GM06990 (cell line): ENCODE data around the gene HSPA1B.
"Not testable (repeated sequence)": the region's sequence is repeated elsewhere in the genome, so short reads cannot be mapped to it uniquely, and the experiment has no call there.

Source experiments
- DNase-seq: peaks from one replicate; pipeline ENCODE4 v3.0.0-alpha.2; 2011; ENCODE audit not compliant: insufficient read length; ENCODE audit errors: extremely low read depth
- H3K27me3 ChIP-seq: replicated peaks from 2 replicates; pipeline ENCODE4 v1.6.0; 2011; ENCODE audit warnings: low read length; ENCODE audit not compliant: control insufficient read depth, insufficient read depth
- H3K36me3 ChIP-seq: 2 replicates; pipeline ENCODE4 v1.5.1; 2011; ENCODE audit warnings: low read length; ENCODE audit not compliant: control insufficient read depth, insufficient read depth
- H3K4me3 ChIP-seq: replicated peaks from 2 replicates; pipeline ENCODE4 v1.5.1; 2011; ENCODE audit warnings: low read depth, mild to moderate bottlenecking, control low read depth, low read length
- TF ChIP-seq, protein P1 (sequence below): IDR thresholded peaks from 2 replicates; pipeline ENCODE4 v1.5.1; 2011; ENCODE audit warnings: low read length, control low read depth, mild to moderate bottlenecking, inconsistent platforms; ENCODE audit not compliant: insufficient read depth, poor library complexity, severe bottlenecking

The HSPA1B gene

DNA sequence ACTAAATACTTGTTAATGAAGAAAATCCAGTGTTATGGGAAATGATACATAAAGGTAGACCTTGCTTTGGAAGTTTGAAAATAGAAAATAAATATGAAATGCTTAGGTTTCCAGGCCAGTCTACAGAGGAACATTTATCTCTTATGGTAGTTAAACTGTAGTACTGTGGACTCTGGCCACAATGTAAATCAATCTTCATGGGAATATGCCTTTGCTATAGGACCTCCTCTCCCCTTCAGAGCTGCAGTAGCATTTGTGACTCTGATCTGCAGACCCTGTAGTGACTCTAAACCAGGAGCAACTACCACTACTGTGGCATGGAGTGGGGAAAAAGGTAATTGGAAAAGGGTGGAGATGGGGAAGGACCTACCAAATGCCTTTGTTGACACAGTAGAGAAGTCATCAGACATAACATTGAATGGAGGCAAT is 7.7 kb upstream of the HSPA1B start:
- DNase-seq, result no peak
- Histone ChIP-seq H3K27me3 (no peaks in the 10 kb centered on the region), H3K4me3 (no peak overlapping the region), H3K36me3 (no peaks in the 10 kb centered on the region)
- TF ChIP-seq, protein P1, sequence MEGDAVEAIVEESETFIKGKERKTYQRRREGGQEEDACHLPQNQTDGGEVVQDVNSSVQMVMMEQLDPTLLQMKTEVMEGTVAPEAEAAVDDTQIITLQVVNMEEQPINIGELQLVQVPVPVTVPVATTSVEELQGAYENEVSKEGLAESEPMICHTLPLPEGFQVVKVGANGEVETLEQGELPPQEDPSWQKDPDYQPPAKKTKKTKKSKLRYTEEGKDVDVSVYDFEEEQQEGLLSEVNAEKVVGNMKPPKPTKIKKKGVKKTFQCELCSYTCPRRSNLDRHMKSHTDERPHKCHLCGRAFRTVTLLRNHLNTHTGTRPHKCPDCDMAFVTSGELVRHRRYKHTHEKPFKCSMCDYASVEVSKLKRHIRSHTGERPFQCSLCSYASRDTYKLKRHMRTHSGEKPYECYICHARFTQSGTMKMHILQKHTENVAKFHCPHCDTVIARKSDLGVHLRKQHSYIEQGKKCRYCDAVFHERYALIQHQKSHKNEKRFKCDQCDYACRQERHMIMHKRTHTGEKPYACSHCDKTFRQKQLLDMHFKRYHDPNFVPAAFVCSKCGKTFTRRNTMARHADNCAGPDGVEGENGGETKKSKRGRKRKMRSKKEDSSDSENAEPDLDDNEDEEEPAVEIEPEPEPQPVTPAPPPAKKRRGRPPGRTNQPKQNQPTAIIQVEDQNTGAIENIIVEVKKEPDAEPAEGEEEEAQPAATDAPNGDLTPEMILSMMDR, result no peak

DNA sequence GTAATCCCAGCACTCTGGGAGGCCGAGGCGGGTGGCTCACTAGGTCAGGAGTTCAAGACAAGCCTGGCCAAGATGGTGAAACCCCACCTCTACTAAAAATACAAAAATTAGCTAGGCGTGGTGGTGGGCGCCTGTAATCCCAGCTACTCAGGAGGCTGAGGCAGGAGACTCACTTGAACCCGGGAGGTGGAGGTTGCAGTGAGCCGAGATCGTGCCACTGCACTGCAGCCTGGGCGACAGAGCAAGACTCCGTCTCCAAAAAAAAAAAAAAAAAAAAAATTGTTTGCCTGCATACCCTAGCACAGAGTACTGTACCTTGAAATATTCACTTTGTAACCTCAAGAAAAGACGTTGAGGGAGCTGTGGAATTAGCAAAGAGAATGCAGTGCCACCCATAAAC is 7.1 kb upstream of the HSPA1B start:
- not testable (repeated sequence) for H3K4me3 ChIP-seq, H3K36me3 ChIP-seq

DNA sequence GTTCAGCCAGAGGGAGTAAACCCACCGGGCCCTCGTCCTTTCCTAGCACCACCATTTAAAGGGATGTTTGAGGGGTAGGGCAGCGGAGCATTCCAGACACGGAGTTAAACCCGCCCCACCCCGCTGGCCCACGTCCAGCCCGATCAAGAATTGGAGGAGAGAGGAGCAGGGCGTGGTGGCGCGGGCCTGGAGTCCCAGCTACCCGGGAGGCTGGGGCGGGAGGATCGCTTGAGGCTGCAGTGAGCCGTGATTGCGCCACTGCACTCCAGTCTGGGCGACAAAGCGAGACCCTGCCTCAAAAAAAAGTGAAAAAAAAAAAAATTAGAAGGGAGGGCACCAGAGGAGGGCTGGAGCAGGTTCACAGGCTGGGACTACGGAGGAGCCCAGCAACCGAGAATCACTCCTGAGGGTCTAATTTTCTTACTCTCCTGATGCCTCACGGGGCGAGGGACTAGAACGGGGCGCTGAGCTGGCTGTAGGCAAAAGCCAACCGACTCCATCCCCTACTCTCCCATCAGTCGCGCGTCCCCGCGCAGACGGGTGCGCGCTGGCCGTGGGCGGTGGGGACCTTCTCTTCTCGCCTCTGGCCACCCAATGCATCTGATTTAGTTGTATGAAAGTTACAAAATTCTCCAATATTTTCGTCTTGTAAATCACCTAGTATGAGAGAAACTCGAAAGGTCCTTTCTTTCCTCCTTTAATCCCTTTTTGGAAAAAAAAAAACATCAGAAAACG is 6.1 kb upstream of the HSPA1B start:
- H3K4me3 ChIP-seq, result peak overlapping the region; percentile 80
- TF ChIP-seq, protein P1, result no peak
- no peaks in the 10 kb centered on the region for H3K27me3 ChIP-seq
- peak; percentile 84 for DNase-seq
- no peaks in the 10 kb centered on the region for H3K36me3 ChIP-seq

More for the DNA sequence above, 7.1 kb upstream of the HSPA1B start:
- not testable (repeated sequence) for H3K27me3 ChIP-seq, DNase-seq

DNA sequence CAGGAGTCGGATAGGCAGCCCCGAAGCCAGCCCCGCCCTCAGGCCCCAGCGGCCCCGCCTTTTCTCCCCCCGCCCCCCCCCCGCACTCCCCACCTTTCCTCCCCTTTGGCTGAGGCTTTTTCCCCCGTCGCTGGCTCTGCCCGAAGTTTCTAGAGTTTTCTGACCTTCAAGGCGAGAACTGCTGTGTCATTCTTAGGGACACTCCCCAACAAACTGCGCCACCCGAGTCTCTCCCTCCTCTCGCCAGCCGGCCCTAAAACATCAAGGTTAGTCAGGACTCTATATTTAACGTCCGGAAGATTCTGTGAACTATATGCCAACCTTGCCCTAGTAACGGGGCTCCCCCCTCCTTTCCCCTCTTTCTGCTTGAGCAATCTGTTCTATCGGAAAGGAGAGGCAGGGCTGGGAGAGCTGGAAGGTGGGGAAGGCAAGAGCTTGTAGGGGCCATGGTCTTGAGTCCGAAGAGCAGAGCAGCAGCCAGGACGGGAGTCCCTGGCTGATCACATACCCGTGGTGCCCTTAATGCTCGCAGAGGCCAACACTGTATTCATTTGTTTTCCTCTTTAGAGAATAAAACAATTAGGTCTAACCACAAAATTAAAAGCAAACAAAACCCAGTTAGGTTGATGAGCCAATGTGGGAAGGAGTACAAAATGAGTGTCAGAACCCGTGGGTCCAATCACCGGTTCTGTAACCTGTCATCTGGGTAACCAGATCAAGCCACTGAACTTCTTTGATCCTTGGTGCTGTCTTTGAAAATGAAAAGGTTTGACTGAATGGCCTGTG is 5.3 kb upstream of the HSPA1B start:
- TF ChIP-seq, protein P1, result no peak
- H3K36me3 ChIP-seq, result no peaks in the 10 kb centered on the region
- DNase-seq, result peak; percentile 64
- H3K4me3 ChIP-seq, result peak overlapping the region; percentile 80
- H3K27me3 ChIP-seq, result no peaks in the 10 kb centered on the region

DNA sequence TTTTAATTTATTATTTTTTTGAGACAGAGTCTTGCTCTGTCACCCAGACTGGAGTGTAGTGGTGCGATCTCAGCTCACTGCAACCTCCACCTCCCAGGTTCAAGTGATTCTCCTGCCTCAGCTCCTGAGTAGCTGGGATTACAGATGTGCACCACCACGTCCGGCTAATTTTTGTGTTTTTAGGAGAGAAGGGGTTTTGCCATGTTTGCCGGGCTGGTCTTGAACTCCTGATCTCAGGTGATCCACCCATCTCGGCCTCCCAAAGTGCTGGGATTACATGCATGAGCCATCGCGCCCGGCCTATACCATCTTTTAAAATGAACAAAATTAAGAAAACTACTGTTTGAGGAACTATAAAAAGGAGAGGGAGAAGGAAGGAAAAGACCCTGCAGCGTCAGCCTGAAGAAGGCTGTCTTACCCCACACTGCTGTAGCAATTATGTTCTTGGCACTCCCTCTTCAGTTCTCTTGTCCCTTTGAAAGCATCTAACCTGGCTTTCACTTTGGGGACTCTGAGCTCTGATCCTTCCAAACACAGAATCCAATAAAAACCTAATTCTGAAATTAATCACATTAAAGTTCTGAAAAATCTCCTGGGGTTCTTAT is 3.8 kb upstream of the HSPA1B start:
- DNase-seq, H3K27me3 ChIP-seq, H3K4me3 ChIP-seq, H3K36me3 ChIP-seq: not testable (repeated sequence)

DNA sequence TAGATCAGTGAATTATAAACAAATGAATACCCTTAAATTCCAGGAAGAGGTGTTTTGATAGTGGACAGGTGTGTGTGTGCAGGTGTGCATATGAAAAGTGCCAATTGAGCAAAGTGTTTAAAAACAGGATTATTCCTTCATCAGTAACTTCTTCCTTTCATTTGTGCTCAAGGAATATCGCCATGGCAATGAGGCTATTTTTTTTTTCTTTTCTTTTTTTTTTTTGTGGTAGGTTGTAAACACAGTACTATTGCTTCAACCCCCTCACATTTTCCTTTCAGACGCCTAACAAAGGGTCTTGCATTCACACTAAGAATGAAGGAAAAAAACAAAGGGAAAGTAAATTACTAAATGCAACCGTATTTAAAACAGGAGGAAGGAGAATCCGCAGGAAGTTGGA is 2.0 kb upstream of the HSPA1B start:
- no peak for DNase-seq
- Histone ChIP-seq H3K27me3 (no peaks in the 10 kb centered on the region), H3K4me3 (no peak overlapping the region), H3K36me3 (no peaks in the 10 kb centered on the region)
- TF ChIP-seq, protein P1, result no peak
